ENCODE measurements around the gene LINC01488. TPM values are rescaled to one million over a fixed set of nuclear protein-coding genes. Genes with fewer than 3 reads are reported as not detected.

The LINC01488 gene
- total RNA-seq, 1 donor, result not detected

- TF ChIP-seq CTCF (IDR thresholded peaks at IDR 0.05; ENCODE audit: insufficient read depth, low read depth, low read length), result no peak
- H3K4me3 ChIP-seq (ENCODE audit: low read depth, low read length), result no peak overlapping the region
- DNase-seq (ENCODE audit: low read depth), result no peak
Measured at GRCh38 chr11:69463995-69464960, 17.2 kb upstream of the LINC01488 start.

- DNase-seq (ENCODE audit: low read depth), result no peak
- H3K4me3 ChIP-seq (ENCODE audit: low read depth, low read length), result no peak overlapping the region
- no peak for TF ChIP-seq CTCF (IDR thresholded peaks at IDR 0.05; ENCODE audit: insufficient read depth, low read depth, low read length)
Measured at GRCh38 chr11:69465236-69466000, 16.0 kb upstream of the LINC01488 start.

GRCh38 chr11:69466039-69466438 is 15.4 kb upstream of the LINC01488 start:
- H3K4me3 ChIP-seq (ENCODE audit: low read depth, low read length), result no peak overlapping the region
- DNase-seq (ENCODE audit: low read depth), result no peak
- TF ChIP-seq CTCF (IDR thresholded peaks at IDR 0.05; ENCODE audit: insufficient read depth, low read depth, low read length), result no peak

GRCh38 chr11:69467196-69467595 is 14.3 kb upstream of the LINC01488 start:
- H3K4me3 ChIP-seq (ENCODE audit: low read depth, low read length), result no peak overlapping the region
- TF ChIP-seq CTCF (IDR thresholded peaks at IDR 0.05; ENCODE audit: insufficient read depth, low read depth, low read length), result no peak
- DNase-seq (ENCODE audit: low read depth), result no peak

- H3K4me3 ChIP-seq (ENCODE audit: low read depth, low read length), result no peak overlapping the region
- no peak for TF ChIP-seq CTCF (IDR thresholded peaks at IDR 0.05; ENCODE audit: insufficient read depth, low read depth, low read length)
- no peak for DNase-seq (ENCODE audit: low read depth)
Measured at GRCh38 chr11:69467646-69468045, 13.8 kb upstream of the LINC01488 start.

GRCh38 chr11:69468221-69468620 is 13.2 kb upstream of the LINC01488 start:
- no peak overlapping the region for H3K4me3 ChIP-seq (ENCODE audit: low read depth, low read length)
- no peak for TF ChIP-seq CTCF (IDR thresholded peaks at IDR 0.05; ENCODE audit: insufficient read depth, low read depth, low read length)
- DNase-seq (ENCODE audit: low read depth), result no peak

All from fibroblast of villous mesenchyme (primary cell).